Breast epithelium (tissue), 4 donors: Measurements from ENCODE around the gene UBLCP1. TPM values are rescaled to one million over a fixed set of nuclear protein-coding genes. Genes with fewer than 3 reads are reported as not detected.

Experiments
- DNase-seq, 2 donors: peaks; one replicate each; pipeline ENCODE4 v3.0.0-alpha.2; 2019; ENCODE audit warnings: low spot score in 2 of 2
- H3K27ac ChIP-seq, 2 donors: fragments of 200-600 bp; sonication (generic) in 1 of 2; one replicate each; pipeline ENCODE4 v1.5.1; 2016 to 2019; ENCODE audit warnings: mild to moderate bottlenecking in 1 of 2
- H3K27me3 ChIP-seq, 2 donors: fragments of 200-600 bp; sonication (generic) in 1 of 2; one replicate each; pipeline versions ENCODE4 v1.5.1 to v1.6.0; 2017 to 2019; ENCODE audit warnings: control low read depth in 1 of 2, mild to moderate bottlenecking in 1 of 2
- H3K36me3 ChIP-seq: fragments of 200-600 bp; one replicate; pipeline ENCODE4 v1.5.1; 2019
- H3K4me1 ChIP-seq, 2 donors: fragments of 200-600 bp; sonication (generic); one replicate each; pipeline ENCODE4 v1.5.1; 2016 to 2019; ENCODE audit warnings: control low read depth in 1 of 2
- H3K4me3 ChIP-seq, 3 donors: fragments of 200-600 bp; sonication (generic); 1 replicate in 2 of 3; 2 replicates in 1 of 3; pipeline ENCODE4 v1.5.1; 2016 to 2019; ENCODE audit warnings: mild to moderate bottlenecking in 3 of 3, moderate library complexity in 2 of 3
- H3K9me3 ChIP-seq, 2 donors: fragments of 200-600 bp; sonication (generic) in 1 of 2; one replicate each; pipeline ENCODE4 v1.5.1; 2016 to 2019; ENCODE audit warnings: control low read depth in 1 of 2
- POLR2A ChIP-seq: fragments of 450-650 bp; IDR thresholded peaks from one replicate; pipeline ENCODE4 v1.6.1; 2016; ENCODE audit warnings: antibody characterized with exemption, mild to moderate bottlenecking, moderate library complexity
- POLR2AphosphoS5 ChIP-seq, 3 donors: sonication (generic); formaldehyde crosslinking; IDR thresholded peaks; one replicate each; pipeline ENCODE4 v1.6.1; 2017; ENCODE audit warnings: antibody characterized with exemption in 3 of 3
- intact Hi-C: fragments of 100-400 bp; cut with DNase I; formaldehyde crosslinking; loops from one replicate; pipeline ENCODE4 v1.15.1; 2023; ENCODE audit warnings: low total_unique reads
- total RNA-seq, 3 donors: library from RNA; depleted of rRNA; stranded (reverse); fragments of >200 nt; gene quantifications; one replicate each; pipeline ENCODE4 v1.1.0, GENCODE V29; 2016
- TF ChIP-seq, protein P1 (sequence below), 3 donors: fragments of 450-650 bp; IDR thresholded peaks; one replicate each; pipeline ENCODE4 v1.5.1; 2016 to 2017; ENCODE audit warnings: antibody characterized with exemption in 3 of 3, mild to moderate bottlenecking in 3 of 3, moderate library complexity in 3 of 3

Gene UBLCP1, protein sequence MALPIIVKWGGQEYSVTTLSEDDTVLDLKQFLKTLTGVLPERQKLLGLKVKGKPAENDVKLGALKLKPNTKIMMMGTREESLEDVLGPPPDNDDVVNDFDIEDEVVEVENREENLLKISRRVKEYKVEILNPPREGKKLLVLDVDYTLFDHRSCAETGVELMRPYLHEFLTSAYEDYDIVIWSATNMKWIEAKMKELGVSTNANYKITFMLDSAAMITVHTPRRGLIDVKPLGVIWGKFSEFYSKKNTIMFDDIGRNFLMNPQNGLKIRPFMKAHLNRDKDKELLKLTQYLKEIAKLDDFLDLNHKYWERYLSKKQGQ
- total RNA-seq: 10 to 100 TPM; 17.0 to 29.5 (median 24.3) TPM

DNA sequence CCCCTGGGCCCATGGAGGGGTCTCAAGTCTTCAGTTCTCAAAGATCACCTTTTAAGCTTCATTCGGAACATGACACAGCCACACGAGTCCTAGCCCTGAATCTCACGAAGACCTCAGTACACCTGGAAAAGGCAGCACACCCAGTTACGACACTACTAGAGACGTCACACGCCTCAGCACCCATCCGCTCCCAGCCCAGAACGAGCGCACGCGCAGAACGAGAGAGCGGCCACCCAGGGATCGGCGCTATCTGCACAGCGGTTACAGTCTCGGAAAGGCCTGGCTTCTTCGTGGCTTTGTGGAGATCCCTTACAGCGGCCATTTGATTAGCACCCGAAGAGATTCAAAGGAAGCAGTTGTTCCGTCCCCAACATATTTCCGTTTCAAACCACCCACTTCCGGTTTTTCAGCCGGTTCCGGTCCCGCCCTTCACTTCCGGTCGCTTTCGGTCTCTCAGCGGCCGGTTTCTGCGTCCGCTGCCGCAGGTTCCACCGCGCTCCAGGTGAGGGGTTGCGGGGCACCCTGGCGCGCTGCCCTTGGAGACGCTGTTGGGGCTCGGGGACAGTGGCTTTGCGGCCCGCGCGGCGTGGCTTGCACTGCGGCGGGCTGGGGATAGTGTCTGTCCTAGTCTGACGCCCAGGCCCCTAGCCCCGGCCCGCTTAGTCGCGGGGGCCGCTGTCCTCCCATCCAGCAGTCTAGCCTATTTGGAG is at the start of gene UBLCP1:
Gene UBLCP1, plus strand, starts transcription at position 432 of the 710 bp plus-strand sequence. CDS start 5,626 bp downstream, outside the sequence.
- Histone ChIP-seq H3K36me3 (no peaks in the 10 kb centered on the region), H3K4me3 (peak within 1 kb of the TSS; percentile 85 to 98 (median 90)), H3K27me3 (no peaks in the 10 kb centered on the region), H3K9me3 (no peaks in the 10 kb centered on the region), H3K4me1 (no peaks in the 10 kb centered on the region), H3K27ac (peak within 1 kb of the TSS; percentile 90 to 92)
- TF ChIP-seq POLR2A: no peak
- peak; percentile 72 to 77 (median 74) for TF ChIP-seq POLR2AphosphoS5 (IDR thresholded peaks at IDR 0.05)
- DNase-seq: peak; percentile 66 to 68
- intact Hi-C loops: loop anchor here (5.0 kb wide), 1 partner anchor 1356 kb away; no protein-coding TSS in a partner anchor

DNA sequence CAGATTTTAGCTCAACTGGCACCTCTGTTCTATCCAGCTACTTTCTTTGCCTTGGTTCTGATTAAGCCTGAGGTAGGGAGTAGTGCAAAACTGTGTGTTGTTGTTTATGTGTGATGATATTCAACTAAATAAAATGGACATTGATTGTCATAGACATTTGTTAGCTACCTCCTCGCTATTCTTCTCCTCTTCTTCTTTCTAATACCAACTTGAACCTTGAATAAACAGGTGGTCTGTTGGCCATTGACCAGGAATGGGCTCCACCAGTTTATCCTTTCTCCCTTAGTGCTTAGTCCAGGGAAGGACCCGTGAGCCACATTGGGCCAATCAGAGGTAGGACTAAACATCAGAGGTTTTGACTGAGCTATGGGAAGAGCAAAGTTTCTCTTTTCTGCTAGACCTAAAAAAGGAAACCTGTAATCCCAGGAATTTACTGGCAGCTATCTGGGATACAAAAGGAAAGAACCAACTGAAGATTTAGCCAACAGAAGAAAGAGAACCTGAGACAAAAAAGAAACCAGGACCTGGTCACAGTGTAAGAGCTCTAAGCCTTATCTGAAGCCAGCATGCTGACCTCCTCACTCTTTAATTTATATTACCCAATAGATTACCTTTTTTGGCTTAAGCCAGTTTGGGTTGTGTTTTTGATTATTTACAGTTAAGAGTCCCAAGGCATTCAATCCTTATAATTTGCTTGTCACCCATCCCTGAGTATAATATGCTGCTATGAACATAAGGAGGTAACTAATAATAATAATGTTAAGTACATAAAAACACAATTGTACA is 48.4 kb upstream of the UBLCP1 start:
- Histone ChIP-seq H3K27ac (no peak overlapping the region), H3K4me3 (no peak overlapping the region), H3K36me3 (no peaks in the 10 kb centered on the region), H3K4me1 (peaks cover 0 to 3% of the 10 kb centered on the region in 2 donors), H3K27me3 (no peaks in the 10 kb centered on the region), H3K9me3 (no peaks in the 10 kb centered on the region)
- TF ChIP-seq, protein P1, sequence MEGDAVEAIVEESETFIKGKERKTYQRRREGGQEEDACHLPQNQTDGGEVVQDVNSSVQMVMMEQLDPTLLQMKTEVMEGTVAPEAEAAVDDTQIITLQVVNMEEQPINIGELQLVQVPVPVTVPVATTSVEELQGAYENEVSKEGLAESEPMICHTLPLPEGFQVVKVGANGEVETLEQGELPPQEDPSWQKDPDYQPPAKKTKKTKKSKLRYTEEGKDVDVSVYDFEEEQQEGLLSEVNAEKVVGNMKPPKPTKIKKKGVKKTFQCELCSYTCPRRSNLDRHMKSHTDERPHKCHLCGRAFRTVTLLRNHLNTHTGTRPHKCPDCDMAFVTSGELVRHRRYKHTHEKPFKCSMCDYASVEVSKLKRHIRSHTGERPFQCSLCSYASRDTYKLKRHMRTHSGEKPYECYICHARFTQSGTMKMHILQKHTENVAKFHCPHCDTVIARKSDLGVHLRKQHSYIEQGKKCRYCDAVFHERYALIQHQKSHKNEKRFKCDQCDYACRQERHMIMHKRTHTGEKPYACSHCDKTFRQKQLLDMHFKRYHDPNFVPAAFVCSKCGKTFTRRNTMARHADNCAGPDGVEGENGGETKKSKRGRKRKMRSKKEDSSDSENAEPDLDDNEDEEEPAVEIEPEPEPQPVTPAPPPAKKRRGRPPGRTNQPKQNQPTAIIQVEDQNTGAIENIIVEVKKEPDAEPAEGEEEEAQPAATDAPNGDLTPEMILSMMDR (IDR thresholded peaks at IDR 0.05): no peak
- TF ChIP-seq POLR2A: no peak
- no peak for TF ChIP-seq POLR2AphosphoS5 (IDR thresholded peaks at IDR 0.05)
- no peak for DNase-seq
- intact Hi-C loops: no loop called here

DNA sequence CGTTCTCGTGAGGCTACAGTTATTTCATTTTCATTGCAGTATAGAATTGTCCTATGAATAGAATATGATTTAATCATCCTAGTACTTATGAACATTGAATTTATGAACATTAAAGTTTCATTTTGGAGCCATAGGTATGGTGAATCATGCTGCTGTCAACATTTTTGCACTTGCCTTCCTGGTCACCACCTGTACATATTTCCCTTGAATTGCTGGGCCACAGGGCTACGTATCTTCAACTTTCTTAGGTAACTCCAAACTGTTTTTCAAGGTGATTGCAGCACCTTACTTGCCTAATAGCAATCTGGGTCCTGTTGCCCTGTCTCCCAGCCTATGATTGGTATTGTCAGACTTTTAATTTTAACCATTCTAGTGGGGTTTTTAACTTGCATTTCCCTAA is 47.2 kb upstream of the UBLCP1 start:
- no peak for DNase-seq
- H3K36me3 ChIP-seq: no peaks in the 10 kb centered on the region
- TF ChIP-seq POLR2AphosphoS5 (IDR thresholded peaks at IDR 0.05): no peak
- TF ChIP-seq, protein P1 (IDR thresholded peaks at IDR 0.05): no peak
- no peak for TF ChIP-seq POLR2A
- H3K4me1 ChIP-seq: peaks cover 0 to 3% of the 10 kb centered on the region in 2 donors
- H3K27ac ChIP-seq: no peak overlapping the region
- intact Hi-C loops: no loop called here
- no peaks in the 10 kb centered on the region for H3K9me3 ChIP-seq
- H3K27me3 ChIP-seq: no peaks in the 10 kb centered on the region
- H3K4me3 ChIP-seq: no peak overlapping the region

DNA sequence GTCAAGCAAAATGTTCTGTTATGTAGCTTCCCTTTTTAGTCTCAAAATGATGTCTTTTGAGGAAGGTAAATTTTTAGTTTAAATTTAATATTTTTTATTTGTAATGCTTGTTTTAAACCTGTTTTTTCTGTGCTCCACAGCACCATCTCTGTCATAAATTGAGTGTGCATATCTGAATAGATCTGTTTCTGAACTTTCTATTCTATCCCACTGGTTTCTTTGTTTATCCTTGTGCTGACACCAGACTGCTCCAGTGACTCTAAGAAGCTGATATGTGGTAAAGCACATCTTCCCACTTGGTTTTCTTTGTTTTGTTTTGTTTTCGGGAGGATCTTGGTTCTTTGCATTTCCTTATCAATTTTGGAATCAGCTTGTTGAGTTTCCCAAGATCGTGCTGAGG is 46.6 kb upstream of the UBLCP1 start:
- Histone ChIP-seq H3K27me3 (no peaks in the 10 kb centered on the region), H3K9me3 (no peaks in the 10 kb centered on the region), H3K36me3 (no peaks in the 10 kb centered on the region), H3K4me1 (peaks cover 0 to 3% of the 10 kb centered on the region in 2 donors), H3K27ac (no peak overlapping the region), H3K4me3 (no peak overlapping the region)
- DNase-seq: no peak
- intact Hi-C loops: no loop called here
- TF ChIP-seq POLR2AphosphoS5 (IDR thresholded peaks at IDR 0.05): no peak
- TF ChIP-seq, protein P1 (IDR thresholded peaks at IDR 0.05): no peak
- TF ChIP-seq POLR2A: no peak

DNA sequence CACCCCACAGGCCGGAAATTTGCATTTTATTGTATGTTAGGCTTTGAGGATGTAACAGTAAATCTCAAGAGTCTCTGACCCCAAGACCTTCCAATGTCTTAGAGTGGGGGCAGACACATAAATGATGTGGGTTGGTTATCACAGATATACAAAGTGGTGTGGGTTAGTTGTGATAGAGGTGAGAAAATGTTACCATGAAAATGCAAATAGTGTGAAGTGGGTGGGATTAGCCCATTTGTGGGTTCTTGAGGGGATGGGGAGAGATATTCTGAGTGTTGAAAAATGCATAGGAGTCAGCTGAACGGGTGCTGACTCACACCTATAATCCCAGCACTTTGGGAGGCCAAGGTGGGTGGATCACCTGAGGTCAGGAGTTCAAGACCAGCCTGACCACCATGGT is 45.9 kb upstream of the UBLCP1 start:
- H3K9me3 ChIP-seq: no peaks in the 10 kb centered on the region
- TF ChIP-seq POLR2A (no peak), POLR2AphosphoS5 (IDR thresholded peaks at IDR 0.05) (no peak)
- TF ChIP-seq, protein P1 (IDR thresholded peaks at IDR 0.05): no peak
- intact Hi-C loops: no loop called here
- no peak overlapping the region for H3K27ac ChIP-seq
- no peak overlapping the region for H3K4me3 ChIP-seq
- H3K27me3 ChIP-seq: no peaks in the 10 kb centered on the region
- no peaks in the 10 kb centered on the region for H3K36me3 ChIP-seq
- no peak for DNase-seq
- peaks cover 0 to 3% of the 10 kb centered on the region in 2 donors for H3K4me1 ChIP-seq
